ENCODE measurements around the gene ADCY3. TPM values are rescaled to one million over a fixed set of nuclear protein-coding genes. Genes with fewer than 3 reads are reported as not detected.

ADCY3 gene
- total RNA-seq, 1 donor from 2014 or later: 4.2 TPM

GRCh38 chr2:24877067-24877466, 43.0 kb downstream of the ADCY3 start:
- ATAC-seq (no peak), DNase-seq (ENCODE audit: low spot score) (no peak)

- ATAC-seq: no peak
- no peak for DNase-seq (ENCODE audit: low spot score)
Observed at GRCh38 chr2:24875901-24876300, 44.1 kb downstream of the ADCY3 start.

- no peak for DNase-seq (ENCODE audit: low spot score)
- no peak for ATAC-seq
Observed at GRCh38 chr2:24875272-24875671, 44.8 kb downstream of the ADCY3 start.

- ATAC-seq: no peak
Observed at GRCh38 chr2:24874035-24874434, 46.0 kb downstream of the ADCY3 start.

GRCh38 chr2:24873619-24874018, 46.4 kb downstream of the ADCY3 start:
- ATAC-seq (no peak), DNase-seq (ENCODE audit: low spot score) (no peak)

More at GRCh38 chr2:24874035-24874434, 46.0 kb downstream of the ADCY3 start:
- DNase-seq (ENCODE audit: low spot score): no peak

GRCh38 chr2:24872344-24873115, 47.5 kb downstream of the ADCY3 start:
- DNase-seq (ENCODE audit: low spot score) (no peak), ATAC-seq (no peak)

GRCh38 chr2:24871852-24872333, 48.1 kb downstream of the ADCY3 start:
- ATAC-seq: no peak
- DNase-seq (ENCODE audit: low spot score): no peak

GRCh38 chr2:24870891-24871705, 48.9 kb downstream of the ADCY3 start:
- no peak for ATAC-seq
- no peak for DNase-seq (ENCODE audit: low spot score)

- DNase-seq (ENCODE audit: low spot score) (no peak), ATAC-seq (no peak)
Observed at GRCh38 chr2:24870440-24870839, 49.6 kb downstream of the ADCY3 start.

- no peak for DNase-seq (ENCODE audit: low spot score)
- no peak for ATAC-seq
Observed at GRCh38 chr2:24866946-24867345, 53.1 kb downstream of the ADCY3 start.

- DNase-seq (ENCODE audit: low spot score) (no peak), ATAC-seq (no peak)
Observed at GRCh38 chr2:24863641-24864040, 56.4 kb downstream of the ADCY3 start.

- DNase-seq (ENCODE audit: low spot score) (no peak), ATAC-seq (no peak)
Observed at GRCh38 chr2:24861500-24861899, 58.5 kb downstream of the ADCY3 start.

- ATAC-seq (no peak), DNase-seq (ENCODE audit: low spot score) (no peak)
Observed at GRCh38 chr2:24860631-24861030, 59.4 kb downstream of the ADCY3 start.

- ATAC-seq (no peak), DNase-seq (ENCODE audit: low spot score) (no peak)
Observed at GRCh38 chr2:24859968-24860600, 60.0 kb downstream of the ADCY3 start.

GRCh38 chr2:24858996-24859395, 61.0 kb downstream of the ADCY3 start:
- ATAC-seq: no peak
- no peak for DNase-seq (ENCODE audit: low spot score)

GRCh38 chr2:24857746-24858145, 62.3 kb downstream of the ADCY3 start:
- ATAC-seq: no peak
- DNase-seq (ENCODE audit: low spot score): no peak

- no peak for DNase-seq (ENCODE audit: low spot score)
- ATAC-seq: no peak
Observed at GRCh38 chr2:24856791-24857211, 63.2 kb downstream of the ADCY3 start.

GRCh38 chr2:24855726-24856125, 64.3 kb downstream of the ADCY3 start:
- DNase-seq (ENCODE audit: low spot score) (no peak), ATAC-seq (no peak)

- no peak for DNase-seq (ENCODE audit: low spot score)
- ATAC-seq: no peak
Observed at GRCh38 chr2:24855022-24855622, 64.9 kb downstream of the ADCY3 start.

- ATAC-seq (no peak), DNase-seq (ENCODE audit: low spot score) (no peak)
Observed at GRCh38 chr2:24853996-24854395, 66.0 kb downstream of the ADCY3 start.

GRCh38 chr2:24853046-24853445, 67.0 kb downstream of the ADCY3 start:
- no peak for DNase-seq (ENCODE audit: low spot score)

More at GRCh38 chr2:24853046-24853445, 67.0 kb downstream of the ADCY3 start:
- no peak for ATAC-seq

Measured in left lobe of liver (tissue), 2 donors.